ENCODE measurements around the gene SPZ1.
"Not testable (repeated sequence)": the region's sequence is repeated elsewhere in the genome, so short reads cannot be mapped to it uniquely, and the experiment has no call there.

SPZ1 gene, protein sequence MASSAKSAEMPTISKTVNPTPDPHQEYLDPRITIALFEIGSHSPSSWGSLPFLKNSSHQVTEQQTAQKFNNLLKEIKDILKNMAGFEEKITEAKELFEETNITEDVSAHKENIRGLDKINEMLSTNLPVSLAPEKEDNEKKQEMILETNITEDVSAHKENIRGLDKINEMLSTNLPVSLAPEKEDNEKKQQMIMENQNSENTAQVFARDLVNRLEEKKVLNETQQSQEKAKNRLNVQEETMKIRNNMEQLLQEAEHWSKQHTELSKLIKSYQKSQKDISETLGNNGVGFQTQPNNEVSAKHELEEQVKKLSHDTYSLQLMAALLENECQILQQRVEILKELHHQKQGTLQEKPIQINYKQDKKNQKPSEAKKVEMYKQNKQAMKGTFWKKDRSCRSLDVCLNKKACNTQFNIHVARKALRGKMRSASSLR

DNA sequence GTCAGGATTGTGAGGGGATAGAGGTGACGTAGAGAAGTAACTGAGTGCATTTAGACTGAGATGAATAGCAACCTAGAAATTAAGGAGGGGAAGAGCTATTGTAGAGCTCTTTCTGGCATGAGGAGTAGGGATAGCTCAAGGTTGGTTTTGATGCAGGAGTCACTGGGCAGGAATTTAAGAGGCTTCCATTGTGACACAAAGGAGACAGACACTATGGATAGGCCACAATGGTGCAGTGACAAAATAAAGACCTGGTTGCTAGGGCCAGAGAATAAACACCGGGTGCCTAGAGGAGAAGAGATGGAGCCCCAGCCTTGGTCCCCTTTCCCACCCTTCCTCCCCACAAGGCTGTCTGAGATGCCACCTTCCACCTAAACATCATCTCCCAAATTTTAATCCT, at the start of gene SPZ1:
SPZ1 (plus strand) TSS at position 301 of the 400 bp plus-strand sequence. CDS start 214 bp downstream, outside the sequence.
- H3K4me1 Mint-ChIP-seq (ENCODE audit: low read depth), result no peaks in the 10 kb centered on the region
- no peaks in the 10 kb centered on the region for H3K9me3 Mint-ChIP-seq (ENCODE audit: low read depth)
- no peak within 1 kb of the TSS for H3K27ac Mint-ChIP-seq
- H3K36me3 Mint-ChIP-seq, result no peaks in the 10 kb centered on the region
- no peak within 1 kb of the TSS for H3K4me3 Mint-ChIP-seq
- peaks cover 8% of the 10 kb centered on the region for H3K27me3 Mint-ChIP-seq

DNA sequence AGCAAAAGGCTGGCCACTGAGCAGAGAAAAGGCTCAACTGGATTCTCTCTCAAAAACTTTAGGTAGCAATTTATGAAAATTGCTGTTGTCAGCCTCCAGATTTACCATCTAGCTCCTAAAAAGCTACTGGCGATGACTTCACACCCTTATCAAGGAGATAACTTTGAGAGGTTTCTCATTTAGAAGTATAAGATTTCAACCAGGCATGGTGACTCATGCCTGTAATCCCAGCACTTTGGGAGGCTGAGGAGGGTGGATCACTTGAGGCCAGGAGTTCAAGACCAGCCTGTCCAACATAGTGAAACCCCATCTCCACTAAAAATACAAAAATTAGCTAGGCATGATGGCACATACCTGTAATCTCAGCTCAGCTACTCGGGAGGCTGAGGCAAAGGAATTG, 49.3 kb upstream of the SPZ1 start:
- peaks cover 46% of the 10 kb centered on the region for H3K4me1 Mint-ChIP-seq (ENCODE audit: low read depth)
- peak overlapping the region; percentile 62 for H3K4me3 Mint-ChIP-seq
- H3K27ac Mint-ChIP-seq, result peak overlapping the region; percentile 98

DNA sequence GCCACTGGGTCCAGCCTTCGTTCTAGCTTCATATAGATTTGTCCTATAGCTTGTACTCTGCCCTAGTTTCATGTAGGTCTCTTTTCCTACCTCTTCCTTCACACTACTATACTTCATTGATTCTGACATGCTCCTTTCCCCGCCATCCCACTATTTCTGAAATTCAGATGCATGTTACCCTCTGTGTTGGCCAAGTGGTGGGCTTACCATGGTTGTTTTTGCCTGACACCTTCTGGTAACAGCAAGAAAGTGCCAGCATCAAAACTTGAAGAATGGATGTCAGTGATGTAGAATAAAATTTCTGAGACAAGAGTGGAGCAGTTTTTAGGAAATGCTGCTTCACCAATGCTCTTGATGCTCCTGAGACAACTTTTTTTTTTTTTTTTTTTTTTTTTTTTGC, 44.5 kb upstream of the SPZ1 start:
- Mint-ChIP-seq H3K4me3 (no peak overlapping the region), H3K27me3 (no peaks in the 10 kb centered on the region), H3K4me1 (ENCODE audit: low read depth) (peaks cover 22% of the 10 kb centered on the region), H3K36me3 (no peaks in the 10 kb centered on the region), H3K27ac (peak overlapping the region; percentile 9), H3K9me3 (ENCODE audit: low read depth) (no peaks in the 10 kb centered on the region)

More for the DNA sequence above, 49.3 kb upstream of the SPZ1 start:
- not testable (repeated sequence) for H3K27me3 Mint-ChIP-seq; H3K36me3 Mint-ChIP-seq; H3K9me3 Mint-ChIP-seq (ENCODE audit: low read depth)

DNA sequence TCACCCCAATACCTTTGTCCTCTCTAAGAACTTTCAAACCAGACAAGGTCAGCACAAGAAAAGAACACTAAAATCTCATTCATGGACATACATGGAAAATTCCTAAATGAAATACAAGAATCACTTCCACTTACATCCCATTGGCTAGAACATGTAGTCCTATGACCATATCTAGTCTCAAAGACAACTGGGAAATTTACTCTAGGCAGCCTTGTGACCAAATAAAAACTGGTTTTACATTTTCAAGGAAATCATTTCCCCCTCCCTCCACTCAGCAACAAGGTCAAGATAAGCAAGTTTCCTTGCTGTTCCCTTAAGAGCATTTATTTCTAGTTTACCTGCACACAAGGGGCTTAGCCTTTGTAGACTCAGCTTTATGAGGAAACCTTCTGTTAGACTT, 43.6 kb upstream of the SPZ1 start:
- no peak overlapping the region for H3K27ac Mint-ChIP-seq
- H3K36me3 Mint-ChIP-seq, result no peaks in the 10 kb centered on the region
- H3K4me3 Mint-ChIP-seq, result no peak overlapping the region
- no peaks in the 10 kb centered on the region for H3K27me3 Mint-ChIP-seq
- no peaks in the 10 kb centered on the region for H3K9me3 Mint-ChIP-seq (ENCODE audit: low read depth)
- peaks cover 14% of the 10 kb centered on the region for H3K4me1 Mint-ChIP-seq (ENCODE audit: low read depth)

DNA sequence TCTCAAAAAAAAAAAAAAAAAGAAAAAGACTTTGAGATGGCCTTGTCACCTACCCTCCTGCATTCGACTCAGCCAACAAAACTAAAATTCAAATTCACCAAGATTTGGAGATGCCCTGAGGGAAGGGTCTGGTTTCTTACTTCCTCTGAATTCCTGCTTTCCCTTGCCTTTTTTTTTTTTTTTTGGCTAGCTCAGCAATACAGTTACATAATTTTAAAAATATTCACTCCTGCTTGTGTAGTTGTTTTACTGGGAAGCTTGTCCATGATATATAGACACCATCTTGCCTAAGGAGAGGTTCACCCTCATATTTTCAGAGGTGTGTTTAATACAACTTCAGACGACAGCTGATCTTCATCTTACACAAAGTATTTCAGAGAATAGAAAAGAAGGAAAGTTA, 42.6 kb upstream of the SPZ1 start:
- H3K27me3 Mint-ChIP-seq, result no peaks in the 10 kb centered on the region
- H3K9me3 Mint-ChIP-seq (ENCODE audit: low read depth), result no peaks in the 10 kb centered on the region
- no peak overlapping the region for H3K27ac Mint-ChIP-seq
- H3K4me1 Mint-ChIP-seq (ENCODE audit: low read depth), result peaks cover 8% of the 10 kb centered on the region
- no peak overlapping the region for H3K4me3 Mint-ChIP-seq
- no peaks in the 10 kb centered on the region for H3K36me3 Mint-ChIP-seq

DNA sequence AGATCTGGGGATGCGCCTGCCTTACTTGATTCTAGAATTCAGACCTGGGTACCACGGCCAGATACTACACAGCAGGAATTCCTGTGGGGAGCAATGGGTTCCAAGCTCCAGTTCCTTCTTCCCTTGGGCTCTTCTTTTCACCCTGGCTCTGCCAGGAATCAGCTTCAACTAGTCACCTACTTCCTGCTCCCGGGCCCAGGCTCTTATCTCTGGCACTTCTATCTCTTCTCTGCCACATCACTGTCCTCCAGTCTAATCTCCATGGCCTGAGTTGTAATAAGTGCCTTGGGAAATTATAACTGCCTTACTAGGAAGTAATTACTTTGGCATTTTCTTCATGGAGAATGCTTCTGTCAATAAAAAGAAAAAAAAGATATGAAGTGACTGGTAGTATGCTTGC, 37.7 kb upstream of the SPZ1 start:
- H3K36me3 Mint-ChIP-seq, result no peaks in the 10 kb centered on the region
- peak overlapping the region; percentile 1 for H3K27ac Mint-ChIP-seq
- H3K4me1 Mint-ChIP-seq (ENCODE audit: low read depth), result peaks cover 17% of the 10 kb centered on the region
- H3K9me3 Mint-ChIP-seq (ENCODE audit: low read depth), result no peaks in the 10 kb centered on the region
- H3K27me3 Mint-ChIP-seq, result no peaks in the 10 kb centered on the region
- no peak overlapping the region for H3K4me3 Mint-ChIP-seq

DNA sequence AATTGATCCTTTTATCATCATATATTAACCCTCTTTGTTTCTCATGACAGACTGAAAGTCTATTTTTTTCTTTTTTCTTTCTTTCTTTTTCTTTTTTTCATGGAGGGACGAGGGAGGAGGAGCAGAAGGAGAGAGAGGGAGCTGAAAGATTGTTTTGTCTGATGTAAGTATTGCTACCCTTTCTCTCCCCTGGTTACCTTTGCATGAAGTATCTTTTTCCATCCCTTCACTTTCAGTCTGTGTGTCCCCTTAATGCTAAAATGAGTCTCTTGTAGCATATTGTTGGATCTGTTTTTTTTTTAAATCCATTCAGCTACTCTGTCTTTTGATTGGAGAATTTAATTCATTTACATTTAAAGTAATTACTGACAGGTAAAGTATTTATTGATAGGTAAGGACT, 36.4 kb upstream of the SPZ1 start:
- Mint-ChIP-seq H3K4me1 (ENCODE audit: low read depth) (peaks cover 17% of the 10 kb centered on the region), H3K4me3 (no peak overlapping the region), H3K27ac (peak overlapping the region; percentile 35)

DNA sequence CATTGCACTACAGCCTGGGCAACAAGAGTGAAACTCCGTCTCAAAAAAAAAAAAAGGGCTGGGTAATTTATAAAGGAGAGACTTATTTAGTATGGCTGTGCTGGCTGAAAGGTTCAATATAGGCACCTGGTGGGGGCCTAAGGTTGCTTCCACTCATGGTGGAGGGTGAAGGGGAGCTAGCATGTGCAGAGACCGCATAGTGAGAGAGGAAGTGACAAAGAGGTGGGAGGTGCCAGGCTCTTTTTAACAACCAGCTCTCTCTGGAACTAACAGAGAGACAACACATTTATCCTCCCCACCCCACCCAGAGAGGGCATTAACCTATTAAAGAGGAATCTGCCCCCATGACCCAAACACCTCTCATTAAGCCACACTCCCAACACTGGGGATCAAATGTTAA, 35.1 kb upstream of the SPZ1 start:
- no peaks in the 10 kb centered on the region for H3K9me3 Mint-ChIP-seq (ENCODE audit: low read depth)
- no peaks in the 10 kb centered on the region for H3K27me3 Mint-ChIP-seq
- H3K4me1 Mint-ChIP-seq (ENCODE audit: low read depth), result peaks cover 17% of the 10 kb centered on the region
- H3K27ac Mint-ChIP-seq, result peak overlapping the region; percentile 75
- H3K4me3 Mint-ChIP-seq, result peak overlapping the region; percentile 62
- no peaks in the 10 kb centered on the region for H3K36me3 Mint-ChIP-seq

More for the DNA sequence above, 36.4 kb upstream of the SPZ1 start:
- H3K27me3 Mint-ChIP-seq, result no peaks in the 10 kb centered on the region
- no peaks in the 10 kb centered on the region for H3K9me3 Mint-ChIP-seq (ENCODE audit: low read depth)
- no peaks in the 10 kb centered on the region for H3K36me3 Mint-ChIP-seq

DNA sequence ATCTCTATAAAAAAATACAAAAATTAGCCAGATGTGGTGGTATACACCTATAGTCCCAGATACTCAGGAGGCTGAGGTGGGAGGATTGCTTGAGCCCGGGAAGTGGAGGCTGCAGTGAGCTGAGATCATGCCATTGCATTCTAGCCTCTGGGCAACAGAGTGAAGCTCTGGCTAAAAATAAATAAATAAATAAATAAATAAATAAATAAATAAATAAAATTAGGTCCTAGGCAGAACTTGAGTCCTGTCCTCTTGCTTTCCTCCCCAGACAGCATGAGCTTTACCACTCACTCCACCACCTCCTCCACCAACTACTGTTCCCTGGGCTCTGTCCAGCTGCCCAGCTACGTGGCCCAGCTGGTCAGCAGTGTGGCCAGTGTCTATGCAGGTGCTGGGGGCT, 31.6 kb upstream of the SPZ1 start:
- no peaks in the 10 kb centered on the region for H3K9me3 Mint-ChIP-seq (ENCODE audit: low read depth)
- no peaks in the 10 kb centered on the region for H3K36me3 Mint-ChIP-seq
- H3K27me3 Mint-ChIP-seq, result no peaks in the 10 kb centered on the region
- H3K4me1 Mint-ChIP-seq (ENCODE audit: low read depth), result peaks cover 13% of the 10 kb centered on the region
- no peak overlapping the region for H3K4me3 Mint-ChIP-seq
- no peak overlapping the region for H3K27ac Mint-ChIP-seq

DNA sequence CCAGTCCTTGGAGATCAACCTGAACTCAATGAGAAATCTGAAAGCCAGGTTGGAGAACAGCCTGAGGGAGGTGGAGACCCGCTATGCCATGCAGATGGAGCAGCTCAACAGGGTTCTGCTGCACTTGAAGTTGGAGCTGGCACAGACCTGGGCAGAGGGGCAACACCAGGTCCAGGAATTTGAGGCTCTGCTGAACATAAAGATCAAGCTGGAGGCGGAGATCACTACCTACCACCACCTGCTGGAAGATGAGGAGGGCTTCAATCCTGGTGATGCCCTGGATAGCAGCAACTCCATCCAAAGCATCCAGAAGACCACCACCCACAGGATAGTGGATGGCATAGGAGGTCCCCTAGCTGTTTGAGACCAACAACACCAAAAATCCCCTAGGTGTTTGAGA, 30.5 kb upstream of the SPZ1 start:
- Mint-ChIP-seq H3K27me3 (no peaks in the 10 kb centered on the region), H3K36me3 (no peaks in the 10 kb centered on the region), H3K4me1 (ENCODE audit: low read depth) (peaks cover 10% of the 10 kb centered on the region), H3K27ac (no peak overlapping the region), H3K4me3 (no peak overlapping the region), H3K9me3 (ENCODE audit: low read depth) (no peaks in the 10 kb centered on the region)

DNA sequence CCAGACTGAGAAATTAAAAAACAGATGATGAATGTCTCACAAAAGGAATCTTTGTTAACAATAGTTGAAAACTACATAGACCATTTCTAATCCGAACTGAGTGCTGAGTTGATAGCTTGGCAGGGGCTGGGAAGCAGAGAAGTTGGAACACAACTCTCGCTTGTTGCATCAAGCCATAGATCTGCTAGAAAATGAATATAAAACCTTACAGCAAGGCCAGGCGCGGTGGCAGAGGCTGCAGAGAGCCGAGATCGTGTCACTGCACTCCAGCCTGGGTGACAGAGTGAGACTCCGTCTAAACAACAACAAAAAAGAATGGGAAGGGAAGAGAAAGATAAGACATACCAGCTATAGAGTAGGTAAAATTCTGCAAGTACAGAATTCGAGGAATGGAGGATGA, 28.0 kb upstream of the SPZ1 start:
- Mint-ChIP-seq H3K27me3 (no peaks in the 10 kb centered on the region), H3K9me3 (ENCODE audit: low read depth) (no peaks in the 10 kb centered on the region), H3K4me3 (no peak overlapping the region), H3K27ac (no peak overlapping the region), H3K4me1 (ENCODE audit: low read depth) (no peaks in the 10 kb centered on the region), H3K36me3 (no peaks in the 10 kb centered on the region)

DNA sequence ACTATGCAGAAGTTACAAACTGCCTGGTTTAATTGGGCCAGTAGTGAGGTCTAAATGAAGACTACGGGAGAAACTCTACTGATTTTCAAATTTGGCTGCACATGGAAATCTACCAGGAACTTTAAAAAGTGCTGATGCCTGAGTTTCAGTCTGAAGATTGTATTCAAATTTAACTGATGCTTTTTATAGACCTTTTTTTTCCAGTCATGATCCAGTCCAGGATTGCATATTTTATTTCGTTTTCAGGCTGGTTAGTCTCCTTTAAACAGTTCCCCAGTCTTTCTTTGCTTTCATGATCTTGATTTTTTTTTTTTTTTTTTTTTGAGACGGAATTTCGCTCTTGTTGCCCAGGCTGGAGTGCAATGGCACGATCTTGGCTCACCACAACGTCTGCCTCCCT, 23.7 kb upstream of the SPZ1 start:
- Mint-ChIP-seq H3K9me3 (ENCODE audit: low read depth) (no peaks in the 10 kb centered on the region), H3K36me3 (no peaks in the 10 kb centered on the region), H3K4me1 (ENCODE audit: low read depth) (no peaks in the 10 kb centered on the region), H3K27ac (no peak overlapping the region), H3K4me3 (no peak overlapping the region), H3K27me3 (no peaks in the 10 kb centered on the region)

DNA sequence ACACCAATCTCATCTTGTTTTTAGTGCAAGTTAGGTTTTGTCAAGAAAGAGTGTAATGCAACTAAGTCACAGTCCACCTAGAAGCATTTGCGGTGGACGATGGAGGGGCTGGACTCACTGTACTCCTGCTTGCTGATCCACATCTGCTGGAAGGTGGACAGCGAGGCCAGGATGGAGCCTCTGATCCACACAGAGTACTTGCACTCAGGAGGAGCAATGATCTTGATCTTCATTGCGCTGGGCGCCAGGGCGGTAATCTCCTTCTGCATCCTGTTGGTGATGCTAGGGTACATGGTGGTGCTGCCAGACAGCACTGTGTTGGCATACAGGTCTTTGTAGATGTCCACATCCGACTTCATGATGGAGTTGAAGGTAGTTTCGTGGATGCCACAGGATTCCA, 20.2 kb upstream of the SPZ1 start:
- H3K4me3 Mint-ChIP-seq, result no peak overlapping the region
- H3K27ac Mint-ChIP-seq, result no peak overlapping the region
- no peaks in the 10 kb centered on the region for H3K4me1 Mint-ChIP-seq (ENCODE audit: low read depth)
- H3K27me3 Mint-ChIP-seq, result no peaks in the 10 kb centered on the region
- no peaks in the 10 kb centered on the region for H3K36me3 Mint-ChIP-seq
- no peaks in the 10 kb centered on the region for H3K9me3 Mint-ChIP-seq (ENCODE audit: low read depth)

DNA sequence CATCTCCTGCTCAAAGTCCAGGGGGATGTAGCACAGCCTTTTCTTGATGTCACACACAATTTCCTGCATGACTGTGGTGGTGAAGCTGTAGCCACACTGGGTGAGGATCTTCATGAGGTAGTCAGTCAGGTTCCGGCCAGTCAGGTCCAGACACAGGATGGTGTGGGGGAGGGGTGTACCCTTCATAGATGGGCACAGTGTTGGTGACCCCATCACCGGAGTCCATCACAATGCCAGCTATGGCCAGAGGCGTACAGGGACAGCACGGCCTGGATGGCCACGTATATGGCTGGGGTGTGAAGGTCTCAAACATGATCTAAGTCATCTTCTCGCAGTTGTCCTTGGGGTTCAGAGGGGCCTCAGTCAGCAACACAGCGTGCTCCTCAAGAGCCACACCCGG, 19.7 kb upstream of the SPZ1 start:
- Mint-ChIP-seq H3K27me3 (no peaks in the 10 kb centered on the region), H3K27ac (no peak overlapping the region), H3K9me3 (ENCODE audit: low read depth) (no peaks in the 10 kb centered on the region), H3K4me1 (ENCODE audit: low read depth) (no peaks in the 10 kb centered on the region), H3K36me3 (no peaks in the 10 kb centered on the region), H3K4me3 (no peak overlapping the region)

DNA sequence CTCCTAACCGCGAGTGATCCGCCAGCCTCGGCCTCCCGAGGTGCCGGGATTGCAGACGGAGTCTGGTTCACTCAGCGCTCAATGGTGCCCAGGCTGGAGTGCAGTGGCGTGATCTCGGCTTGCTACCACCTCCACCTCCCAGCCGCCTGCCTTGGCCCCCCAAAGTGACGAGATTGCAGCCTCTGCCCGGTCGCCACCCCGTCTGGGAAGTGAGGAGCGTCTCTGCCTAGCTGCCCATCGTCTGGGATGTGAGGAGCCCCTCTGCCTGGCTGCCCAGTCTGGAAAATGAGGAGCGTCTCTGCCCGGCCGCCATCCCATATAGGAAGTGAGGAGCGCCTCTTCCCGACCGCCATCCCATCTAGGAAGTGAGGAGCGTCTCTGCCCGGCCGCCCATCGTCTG, 19.0 kb upstream of the SPZ1 start:
- H3K9me3 Mint-ChIP-seq (ENCODE audit: low read depth); H3K27me3 Mint-ChIP-seq; H3K36me3 Mint-ChIP-seq; H3K4me3 Mint-ChIP-seq; H3K4me1 Mint-ChIP-seq (ENCODE audit: low read depth); H3K27ac Mint-ChIP-seq: not testable (repeated sequence)

DNA sequence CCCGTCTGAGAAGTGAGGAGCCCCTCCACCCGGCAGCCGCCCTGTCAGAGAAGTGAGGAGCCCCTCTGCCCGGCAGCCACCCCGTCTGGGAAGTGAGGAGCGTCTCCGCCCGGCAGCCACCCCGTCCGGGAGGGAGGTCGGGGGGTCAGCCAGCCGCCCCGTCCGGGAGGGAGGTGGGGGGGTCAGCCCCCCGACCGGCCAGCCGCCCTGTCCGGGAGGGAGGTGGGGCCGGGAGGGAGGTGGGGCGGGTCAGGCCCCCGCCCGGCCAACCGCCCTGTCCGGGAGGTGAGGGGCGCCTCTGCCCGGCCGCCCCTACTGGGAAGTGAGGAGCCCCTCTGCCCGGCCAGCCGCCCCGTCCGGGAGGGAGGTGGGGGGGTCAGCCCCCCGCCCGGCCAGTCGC, 18.5 kb upstream of the SPZ1 start:
- not testable (repeated sequence) for H3K27me3 Mint-ChIP-seq; H3K27ac Mint-ChIP-seq; H3K9me3 Mint-ChIP-seq (ENCODE audit: low read depth); H3K36me3 Mint-ChIP-seq; H3K4me1 Mint-ChIP-seq (ENCODE audit: low read depth); H3K4me3 Mint-ChIP-seq
